Mesothelial cell of epicardium (in vitro differentiated cells): Measurements from ENCODE around the gene VPS54. TPM values are rescaled to one million over a fixed set of nuclear protein-coding genes. Genes with fewer than 3 reads are reported as not detected.
A peak's percentile ranks its signal among the peaks of the same experiment; 100 is the strongest.

Source experiments
- DNase-seq, 2 experiments: peaks; one replicate each; pipeline ENCODE4 v3.0.0; 2021; ENCODE audit warnings: low spot score in 2 of 2; ENCODE audit not compliant: unreplicated experiment in 2 of 2
- H3K27ac Mint-ChIP-seq: 2 replicates; pipeline ENCODE4 v1.8.0; 2021; ENCODE audit warnings: mixed read lengths
- H3K27me3 Mint-ChIP-seq: 2 replicates; pipeline ENCODE4 v1.8.0; 2021; ENCODE audit warnings: low read depth, mixed read lengths
- H3K36me3 Mint-ChIP-seq: 2 replicates; pipeline ENCODE4 v1.8.0; 2021; ENCODE audit warnings: mixed read lengths
- H3K4me1 Mint-ChIP-seq: 2 replicates; pipeline ENCODE4 v1.8.0; 2021; ENCODE audit warnings: mixed read lengths
- H3K4me3 Mint-ChIP-seq: 2 replicates; pipeline ENCODE4 v1.8.0; 2021; ENCODE audit warnings: mild to moderate bottlenecking, moderate library complexity, mixed read lengths
- H3K9me3 Mint-ChIP-seq: 2 replicates; pipeline ENCODE4 v1.8.0; 2021; ENCODE audit warnings: mixed read lengths
- CTCF ChIP-seq: fragments of 200-600 bp; sonication (generic); IDR thresholded peaks from one replicate; pipeline ENCODE4 v1.5.0; 2021; ENCODE audit warnings: antibody characterized with exemption; ENCODE audit not compliant: unreplicated experiment
- total RNA-seq: library from RNA; stranded (reverse); gene quantifications from 3 replicates; pipeline ENCODE4 v1.2.1, GENCODE V29; 2021

VPS54 gene, protein sequence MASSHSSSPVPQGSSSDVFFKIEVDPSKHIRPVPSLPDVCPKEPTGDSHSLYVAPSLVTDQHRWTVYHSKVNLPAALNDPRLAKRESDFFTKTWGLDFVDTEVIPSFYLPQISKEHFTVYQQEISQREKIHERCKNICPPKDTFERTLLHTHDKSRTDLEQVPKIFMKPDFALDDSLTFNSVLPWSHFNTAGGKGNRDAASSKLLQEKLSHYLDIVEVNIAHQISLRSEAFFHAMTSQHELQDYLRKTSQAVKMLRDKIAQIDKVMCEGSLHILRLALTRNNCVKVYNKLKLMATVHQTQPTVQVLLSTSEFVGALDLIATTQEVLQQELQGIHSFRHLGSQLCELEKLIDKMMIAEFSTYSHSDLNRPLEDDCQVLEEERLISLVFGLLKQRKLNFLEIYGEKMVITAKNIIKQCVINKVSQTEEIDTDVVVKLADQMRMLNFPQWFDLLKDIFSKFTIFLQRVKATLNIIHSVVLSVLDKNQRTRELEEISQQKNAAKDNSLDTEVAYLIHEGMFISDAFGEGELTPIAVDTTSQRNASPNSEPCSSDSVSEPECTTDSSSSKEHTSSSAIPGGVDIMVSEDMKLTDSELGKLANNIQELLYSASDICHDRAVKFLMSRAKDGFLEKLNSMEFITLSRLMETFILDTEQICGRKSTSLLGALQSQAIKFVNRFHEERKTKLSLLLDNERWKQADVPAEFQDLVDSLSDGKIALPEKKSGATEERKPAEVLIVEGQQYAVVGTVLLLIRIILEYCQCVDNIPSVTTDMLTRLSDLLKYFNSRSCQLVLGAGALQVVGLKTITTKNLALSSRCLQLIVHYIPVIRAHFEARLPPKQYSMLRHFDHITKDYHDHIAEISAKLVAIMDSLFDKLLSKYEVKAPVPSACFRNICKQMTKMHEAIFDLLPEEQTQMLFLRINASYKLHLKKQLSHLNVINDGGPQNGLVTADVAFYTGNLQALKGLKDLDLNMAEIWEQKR
- 35.4 to 35.6 TPM (median 35.4 TPM) in 3 replicates for total RNA-seq

DNA sequence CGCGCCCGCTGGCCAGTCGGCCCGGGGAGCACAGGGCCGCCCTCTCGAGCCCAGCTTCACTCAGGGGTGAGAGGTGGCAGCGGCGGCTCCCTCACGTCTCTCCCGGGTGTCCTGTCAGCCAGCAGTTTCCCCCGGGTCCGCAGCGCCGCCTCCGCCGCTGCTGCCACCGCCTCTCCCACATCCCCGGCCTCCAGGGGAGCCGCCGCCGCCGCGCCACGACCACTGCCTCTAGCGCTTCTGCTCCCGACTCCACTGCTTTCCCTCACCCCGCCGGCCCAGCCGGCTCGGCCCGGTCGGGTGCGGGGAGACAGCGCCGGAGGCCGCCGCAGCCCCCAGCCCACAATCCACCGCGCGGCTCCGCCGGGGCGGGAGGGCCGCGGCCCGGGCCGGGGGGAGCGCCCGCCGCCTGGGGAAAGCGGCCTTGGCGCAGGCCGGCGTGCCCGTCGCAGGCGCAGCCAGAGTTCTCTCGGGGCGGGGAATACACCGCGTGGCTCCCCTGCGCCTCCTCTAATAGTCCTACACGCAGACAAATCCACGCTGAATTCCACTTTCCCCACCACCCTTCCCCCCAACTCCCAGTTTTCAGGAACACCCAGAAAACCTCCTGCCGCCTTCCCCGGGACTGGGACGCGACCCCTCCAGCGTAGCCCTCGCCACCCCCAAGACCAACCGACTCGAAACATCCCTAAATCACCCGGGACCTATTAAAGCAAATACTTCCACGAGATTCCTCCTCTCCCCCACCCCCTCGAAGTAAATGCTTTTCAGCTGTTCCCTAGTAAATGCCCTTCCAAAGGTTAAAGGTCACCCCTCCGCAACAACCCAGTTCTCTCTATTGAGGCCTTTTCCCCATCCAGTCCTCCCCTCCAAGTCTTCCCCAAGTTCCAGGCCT is at the start of gene VPS54:
Gene VPS54 (minus strand): TSS at position 346 of the 892 bp plus-strand sequence. CDS start 35,429 bp downstream, outside the sequence.
- DNase-seq: peak; percentile 58 to 79
- Mint-ChIP-seq H3K4me1 (peaks cover 35% of the 10 kb centered on the region), H3K9me3 (no peaks in the 10 kb centered on the region), H3K4me3 (peak within 1 kb of the TSS; percentile 93), H3K27ac (peak within 1 kb of the TSS; percentile 98), H3K36me3 (no peaks in the 10 kb centered on the region), H3K27me3 (no peaks in the 10 kb centered on the region)
- no peak for TF ChIP-seq CTCF

DNA sequence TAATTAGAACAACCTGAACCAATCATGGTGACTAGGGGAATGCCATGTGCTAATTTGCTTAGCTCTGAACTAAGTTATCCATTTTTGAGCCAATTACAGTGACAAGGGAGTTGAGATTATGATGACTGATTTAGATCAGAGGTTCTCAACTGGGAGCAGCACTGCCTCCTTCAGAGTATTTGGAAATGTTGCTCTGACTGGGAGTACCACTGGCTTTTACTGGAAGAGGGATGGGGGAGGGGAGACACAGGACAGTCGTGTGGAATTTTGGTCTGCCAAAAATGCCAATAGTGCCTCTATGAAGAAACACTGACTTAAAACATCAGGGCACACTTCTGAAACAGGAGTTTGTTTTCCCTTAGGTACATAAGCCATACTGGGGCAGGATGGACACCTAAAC is 48.1 kb upstream of the VPS54 start:
- H3K27me3 Mint-ChIP-seq: no peaks in the 10 kb centered on the region
- H3K4me3 Mint-ChIP-seq: no peak overlapping the region
- H3K36me3 Mint-ChIP-seq: no peaks in the 10 kb centered on the region
- H3K27ac Mint-ChIP-seq: no peak overlapping the region
- peaks cover 52% of the 10 kb centered on the region for H3K4me1 Mint-ChIP-seq
- no peaks in the 10 kb centered on the region for H3K9me3 Mint-ChIP-seq
- DNase-seq: no peak
- TF ChIP-seq CTCF: no peak

DNA sequence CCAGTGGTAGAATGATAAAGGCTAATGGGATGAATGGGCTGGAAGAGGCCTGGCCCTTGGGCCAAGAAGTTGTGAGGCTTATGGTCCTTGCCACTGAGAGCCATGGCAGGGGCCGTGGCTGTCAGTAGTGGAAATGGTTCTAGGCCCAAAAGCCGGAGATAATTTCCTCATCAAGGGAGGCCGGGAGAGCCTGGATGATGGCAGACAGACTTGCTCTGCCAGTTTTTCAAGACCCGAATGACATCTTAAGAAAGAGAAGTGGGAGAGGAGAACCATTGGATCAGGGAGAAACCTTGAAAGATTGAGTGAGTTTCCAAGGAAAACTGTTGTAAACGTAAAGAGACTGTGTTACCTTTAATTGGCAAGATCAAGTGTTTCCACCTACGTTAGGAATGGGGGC is 46.3 kb upstream of the VPS54 start:
- Mint-ChIP-seq H3K36me3 (no peaks in the 10 kb centered on the region), H3K27ac (peak overlapping the region; percentile 75), H3K27me3 (no peaks in the 10 kb centered on the region), H3K4me3 (no peak overlapping the region), H3K4me1 (peaks cover 49% of the 10 kb centered on the region), H3K9me3 (no peaks in the 10 kb centered on the region)
- no peak for TF ChIP-seq CTCF
- no peak for DNase-seq

GRCh38 chr2:64063924-64064331 is 44.7 kb upstream of the VPS54 start:
- H3K9me3 Mint-ChIP-seq: no peaks in the 10 kb centered on the region
- peak overlapping the region; percentile 31 for H3K27ac Mint-ChIP-seq
- H3K36me3 Mint-ChIP-seq: no peaks in the 10 kb centered on the region
- H3K4me1 Mint-ChIP-seq: peaks cover 49% of the 10 kb centered on the region
- no peak for DNase-seq
- no peak overlapping the region for H3K4me3 Mint-ChIP-seq
- H3K27me3 Mint-ChIP-seq: no peaks in the 10 kb centered on the region
- no peak for TF ChIP-seq CTCF

DNA sequence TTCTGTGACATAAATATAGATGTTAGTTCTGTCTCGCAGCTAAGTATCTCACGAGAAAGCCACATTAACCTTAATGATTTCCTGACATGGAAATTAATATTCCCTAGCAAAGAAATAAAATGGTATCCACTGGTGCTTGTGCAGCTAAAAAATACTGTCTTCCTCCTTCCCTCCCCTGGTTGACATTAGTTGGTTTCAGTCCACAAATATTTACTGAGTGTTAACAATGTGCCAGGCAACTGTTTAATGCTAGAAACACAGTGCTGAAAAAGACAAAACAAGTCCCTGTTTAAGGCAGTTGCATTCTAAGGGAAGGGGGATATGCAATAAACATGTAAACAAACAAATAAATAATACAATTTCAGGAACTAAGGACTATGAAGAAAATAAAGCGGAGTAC is 44.2 kb upstream of the VPS54 start:
- no peaks in the 10 kb centered on the region for H3K27me3 Mint-ChIP-seq
- no peaks in the 10 kb centered on the region for H3K9me3 Mint-ChIP-seq
- no peak for DNase-seq
- H3K27ac Mint-ChIP-seq: peak overlapping the region; percentile 31
- no peak overlapping the region for H3K4me3 Mint-ChIP-seq
- no peak for TF ChIP-seq CTCF
- no peaks in the 10 kb centered on the region for H3K36me3 Mint-ChIP-seq
- peaks cover 49% of the 10 kb centered on the region for H3K4me1 Mint-ChIP-seq
